ENCODE measurements around the gene EPN3.

The EPN3 gene

DNA sequence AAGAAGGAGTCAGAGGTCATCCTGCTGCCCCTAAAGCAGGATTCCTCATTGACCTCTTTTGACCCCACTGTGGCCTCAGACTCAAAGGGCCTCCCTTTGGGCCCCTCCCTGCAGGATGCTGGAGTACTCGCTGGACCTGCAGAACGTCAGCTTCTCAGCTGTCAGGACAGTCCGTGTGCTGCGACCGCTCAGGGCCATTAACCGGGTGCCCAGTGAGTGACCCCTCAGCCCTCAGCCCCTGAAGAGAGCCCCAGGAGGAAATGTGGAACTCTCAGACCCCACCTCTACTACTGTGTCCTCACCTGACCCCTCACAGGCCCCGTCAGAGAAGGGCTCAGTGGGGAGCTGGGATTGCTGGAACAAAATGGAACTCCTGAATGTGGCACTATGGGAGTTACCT lies 37.1 kb downstream of the EPN3 start:
- DNase-seq (ENCODE audit: low spot score) = no peak

DNA sequence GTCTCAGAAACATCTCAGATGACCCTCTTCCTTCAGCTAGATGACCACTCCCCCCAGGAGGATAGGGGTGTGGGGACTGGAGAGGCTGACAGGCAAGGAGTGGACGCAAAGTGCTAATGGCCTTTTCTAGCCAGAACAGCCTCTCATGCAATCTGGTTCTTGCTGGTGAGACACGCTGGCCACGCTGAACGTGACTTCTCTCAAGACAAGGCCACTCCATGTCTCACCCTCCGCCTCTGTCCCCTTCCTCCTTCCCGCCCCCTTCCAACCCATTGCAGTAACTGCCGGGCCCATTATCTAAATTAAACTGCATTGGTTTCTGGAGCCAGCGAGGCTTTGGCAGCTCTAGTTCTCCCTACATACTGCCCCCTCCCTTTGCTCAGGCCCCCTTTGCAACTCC lies 37.5 kb downstream of the EPN3 start:
- no peak for DNase-seq (ENCODE audit: low spot score)

DNA sequence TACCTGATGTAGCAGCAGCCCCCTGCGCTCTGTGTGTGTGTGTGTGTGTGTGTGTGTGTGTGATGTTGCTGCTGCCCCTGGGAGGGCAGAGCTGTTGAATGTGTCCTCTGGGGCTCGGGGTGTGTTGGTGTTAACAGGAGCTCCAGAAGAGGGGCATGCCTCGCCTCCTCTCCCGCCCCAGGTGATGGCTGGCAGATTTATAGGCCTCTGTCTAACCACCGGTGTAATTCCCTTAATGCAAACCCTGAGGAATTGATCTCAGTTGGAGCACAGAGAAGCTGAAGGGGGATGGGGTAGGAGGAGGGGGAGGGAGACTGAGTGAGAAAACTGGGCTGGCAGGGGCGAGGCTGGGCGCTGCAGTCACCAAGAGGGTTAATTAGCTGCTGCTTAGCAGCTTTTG lies 38.0 kb downstream of the EPN3 start:
- DNase-seq (ENCODE audit: low spot score) = no peak

DNA sequence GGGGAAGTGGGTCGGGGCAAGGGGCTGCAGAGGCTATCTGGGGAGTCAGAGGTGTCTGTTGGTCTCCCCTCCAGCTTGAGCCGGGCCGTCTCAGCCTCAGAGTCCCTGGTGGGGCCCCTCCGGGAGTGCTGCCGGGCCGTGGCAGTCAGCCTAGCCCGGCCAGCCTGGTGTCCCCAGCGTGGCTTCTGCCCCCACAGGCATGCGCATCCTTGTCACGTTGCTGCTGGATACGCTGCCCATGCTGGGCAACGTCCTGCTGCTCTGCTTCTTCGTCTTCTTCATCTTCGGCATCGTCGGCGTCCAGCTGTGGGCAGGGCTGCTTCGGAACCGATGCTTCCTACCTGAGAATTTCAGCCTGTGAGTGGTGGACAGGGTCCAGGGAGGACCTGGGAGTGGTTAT lies 39.1 kb downstream of the EPN3 start:
- no peak for DNase-seq (ENCODE audit: low spot score)

DNA sequence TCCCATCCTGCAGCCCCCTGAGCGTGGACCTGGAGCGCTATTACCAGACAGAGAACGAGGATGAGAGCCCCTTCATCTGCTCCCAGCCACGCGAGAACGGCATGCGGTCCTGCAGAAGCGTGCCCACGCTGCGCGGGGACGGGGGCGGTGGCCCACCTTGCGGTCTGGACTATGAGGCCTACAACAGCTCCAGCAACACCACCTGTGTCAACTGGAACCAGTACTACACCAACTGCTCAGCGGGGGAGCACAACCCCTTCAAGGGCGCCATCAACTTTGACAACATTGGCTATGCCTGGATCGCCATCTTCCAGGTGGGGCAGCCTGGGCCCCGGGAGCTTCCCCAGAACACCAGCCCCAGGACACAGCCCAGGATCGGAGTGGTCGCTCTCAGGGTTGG lies 40.0 kb downstream of the EPN3 start:
- no peak for DNase-seq (ENCODE audit: low spot score)

DNA sequence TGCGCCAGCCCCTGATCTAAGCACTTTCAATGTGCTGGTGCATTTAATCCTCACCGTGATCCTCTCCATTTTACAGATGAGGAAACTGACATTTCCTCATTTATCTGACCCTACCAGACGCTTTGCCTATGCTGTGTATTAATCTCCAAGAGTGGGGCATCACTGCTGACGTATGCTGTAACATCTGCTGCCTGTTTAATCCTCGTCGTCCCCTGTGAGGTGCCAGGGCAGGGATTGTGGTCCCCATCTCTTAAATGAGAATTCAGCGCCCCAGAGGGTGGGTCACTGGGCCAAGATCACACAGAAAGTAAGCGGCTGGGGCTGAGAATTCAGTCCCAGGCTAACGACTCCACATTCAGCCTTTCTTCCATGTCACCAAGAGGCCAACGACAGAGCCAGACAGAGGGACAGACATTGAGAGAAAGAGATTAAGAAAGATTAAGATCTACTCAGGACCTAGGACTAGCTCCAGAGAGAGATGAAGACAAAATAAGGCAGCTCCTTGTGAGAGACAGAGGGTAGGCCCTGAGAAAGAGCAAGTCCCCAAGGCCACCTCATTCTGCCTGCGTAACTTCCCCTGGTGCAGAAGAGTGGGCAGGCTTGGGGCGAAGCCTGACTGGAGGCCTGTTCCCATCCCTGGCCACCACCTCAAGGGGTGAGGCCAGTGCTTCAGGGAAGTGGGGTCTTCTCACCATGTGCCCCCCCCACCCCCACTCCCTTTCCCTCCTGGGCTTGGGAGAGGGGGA lies 41.5 kb downstream of the EPN3 start:
- DNase-seq (ENCODE audit: low spot score) = no peak

DNA sequence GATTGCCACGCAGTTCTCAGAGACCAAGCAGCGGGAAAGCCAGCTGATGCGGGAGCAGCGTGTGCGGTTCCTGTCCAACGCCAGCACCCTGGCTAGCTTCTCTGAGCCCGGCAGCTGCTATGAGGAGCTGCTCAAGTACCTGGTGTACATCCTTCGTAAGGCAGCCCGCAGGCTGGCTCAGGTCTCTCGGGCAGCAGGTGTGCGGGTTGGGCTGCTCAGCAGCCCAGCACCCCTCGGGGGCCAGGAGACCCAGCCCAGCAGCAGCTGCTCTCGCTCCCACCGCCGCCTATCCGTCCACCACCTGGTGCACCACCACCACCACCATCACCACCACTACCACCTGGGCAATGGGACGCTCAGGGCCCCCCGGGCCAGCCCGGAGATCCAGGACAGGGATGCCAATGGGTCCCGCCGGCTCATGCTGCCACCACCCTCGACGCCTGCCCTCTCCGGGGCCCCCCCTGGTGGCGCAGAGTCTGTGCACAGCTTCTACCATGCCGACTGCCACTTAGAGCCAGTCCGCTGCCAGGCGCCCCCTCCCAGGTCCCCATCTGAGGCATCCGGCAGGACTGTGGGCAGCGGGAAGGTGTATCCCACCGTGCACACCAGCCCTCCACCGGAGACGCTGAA lies 43.2 kb downstream of the EPN3 start:
- no peak for DNase-seq (ENCODE audit: low spot score)

DNA sequence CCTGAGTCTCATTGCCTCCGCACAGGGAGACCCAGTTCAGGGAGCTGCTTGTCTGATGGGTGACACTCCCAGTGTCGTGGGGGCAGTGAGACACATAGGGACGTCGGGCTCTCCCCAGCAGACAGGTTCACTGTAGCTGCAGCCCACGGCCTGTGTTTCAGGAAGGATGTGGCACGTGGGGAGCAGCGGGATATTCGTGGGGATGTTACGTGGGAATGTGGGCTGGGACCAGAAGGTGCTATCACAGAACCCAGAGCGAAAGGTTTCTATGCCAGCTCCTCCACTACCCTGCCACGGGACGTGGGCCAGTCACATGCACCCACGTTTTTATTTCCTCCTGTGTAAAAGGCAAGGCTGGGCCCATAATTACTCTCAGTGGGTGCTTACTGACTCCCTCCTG lies 44.3 kb downstream of the EPN3 start:
- DNase-seq (ENCODE audit: low spot score) = no peak

DNA sequence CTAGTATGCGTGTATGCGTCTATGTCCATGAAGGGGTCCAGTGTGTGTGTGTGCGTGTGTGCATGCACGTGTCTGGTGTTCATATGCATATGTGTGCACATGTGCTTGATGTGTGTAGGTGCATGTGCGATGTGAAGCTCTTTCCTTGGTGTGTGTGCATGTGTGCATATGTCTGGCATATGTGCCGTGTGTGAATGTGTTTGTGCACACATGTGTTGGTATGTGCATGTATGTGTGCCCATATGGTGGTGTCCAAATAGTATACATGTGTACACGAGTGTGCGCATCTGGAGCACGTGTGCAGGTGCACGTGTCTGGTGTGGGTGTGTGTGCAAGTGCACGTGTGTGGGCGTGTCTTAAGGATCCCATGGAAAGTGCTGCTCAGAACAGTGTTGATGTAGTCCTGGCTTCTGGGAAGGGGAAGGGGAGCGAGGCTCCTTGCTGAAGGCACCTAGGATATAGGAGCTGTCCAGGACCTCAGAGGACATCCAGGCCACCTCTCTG lies 45.0 kb downstream of the EPN3 start:
- DNase-seq (ENCODE audit: low spot score) = no peak

DNA sequence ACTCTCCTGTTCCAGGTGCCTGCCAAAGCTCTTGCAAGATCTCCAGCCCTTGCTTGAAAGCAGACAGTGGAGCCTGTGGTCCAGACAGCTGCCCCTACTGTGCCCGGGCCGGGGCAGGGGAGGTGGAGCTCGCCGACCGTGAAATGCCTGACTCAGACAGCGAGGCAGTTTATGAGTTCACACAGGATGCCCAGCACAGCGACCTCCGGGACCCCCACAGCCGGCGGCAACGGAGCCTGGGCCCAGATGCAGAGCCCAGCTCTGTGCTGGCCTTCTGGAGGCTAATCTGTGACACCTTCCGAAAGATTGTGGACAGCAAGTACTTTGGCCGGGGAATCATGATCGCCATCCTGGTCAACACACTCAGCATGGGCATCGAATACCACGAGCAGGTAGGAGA lies 45.6 kb downstream of the EPN3 start:
- no peak for DNase-seq (ENCODE audit: low spot score)

DNA sequence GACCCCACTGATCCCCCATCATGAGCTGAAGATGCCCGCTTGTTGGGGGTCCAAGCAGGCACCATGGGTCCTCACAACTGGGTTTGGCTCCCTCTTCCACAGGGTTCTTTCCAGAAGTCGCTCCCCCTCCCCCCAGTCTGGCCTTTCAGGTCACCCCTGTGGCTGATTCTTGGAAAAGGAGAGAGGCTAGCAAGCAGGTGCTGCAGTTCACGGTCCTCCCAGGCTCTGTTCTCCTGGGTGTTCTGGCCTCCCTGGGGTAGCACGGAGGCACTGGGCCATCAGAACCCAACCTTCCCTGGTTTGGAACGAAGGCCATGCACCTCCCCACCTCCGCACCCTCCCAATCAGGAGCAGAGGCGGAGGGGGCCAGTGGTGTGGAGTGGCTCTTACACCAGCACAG lies 46.9 kb downstream of the EPN3 start:
- no peak for DNase-seq (ENCODE audit: low spot score)

DNA sequence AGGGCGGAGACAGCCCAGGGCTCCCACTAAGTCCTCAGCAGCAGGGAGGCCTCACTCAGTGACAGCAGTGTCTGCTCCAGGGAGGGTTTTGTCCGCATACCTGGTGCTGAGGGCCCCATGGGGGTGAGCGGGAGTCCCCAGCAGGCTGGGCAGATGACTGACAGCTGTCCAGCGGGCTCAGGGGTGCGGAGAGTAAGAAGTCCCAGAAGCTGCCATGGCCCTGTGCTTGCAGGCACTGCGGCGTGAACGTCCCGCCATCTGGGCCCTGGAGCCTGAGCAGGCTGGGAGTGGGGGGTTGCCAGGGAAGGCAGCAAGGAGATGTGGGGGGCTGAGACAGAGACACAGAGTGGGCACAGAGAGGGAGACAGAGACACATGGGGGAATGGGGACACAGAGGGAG lies 48.1 kb downstream of the EPN3 start:
- no peak for DNase-seq (ENCODE audit: low spot score)

DNA sequence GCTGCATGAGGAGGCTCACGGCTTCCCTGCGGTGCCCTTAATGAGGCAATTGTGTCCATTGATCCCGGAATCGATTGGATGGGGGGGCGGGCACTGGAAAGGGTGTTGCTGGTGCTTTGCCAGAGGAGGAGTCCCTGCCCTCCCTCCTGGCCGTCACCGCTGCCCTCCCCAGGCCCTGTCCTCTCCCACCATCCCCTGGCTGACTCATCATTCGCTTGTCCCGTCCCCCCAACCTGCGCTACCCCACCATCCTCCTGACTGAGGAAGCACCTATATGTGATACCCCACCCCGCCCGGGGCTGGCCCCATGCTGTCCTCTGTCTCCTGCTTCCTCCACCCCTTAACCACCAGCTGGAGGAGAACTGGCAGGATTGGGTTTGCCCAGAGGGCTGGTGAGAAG lies 48.8 kb downstream of the EPN3 start:
- DNase-seq (ENCODE audit: low spot score) = no peak

DNA sequence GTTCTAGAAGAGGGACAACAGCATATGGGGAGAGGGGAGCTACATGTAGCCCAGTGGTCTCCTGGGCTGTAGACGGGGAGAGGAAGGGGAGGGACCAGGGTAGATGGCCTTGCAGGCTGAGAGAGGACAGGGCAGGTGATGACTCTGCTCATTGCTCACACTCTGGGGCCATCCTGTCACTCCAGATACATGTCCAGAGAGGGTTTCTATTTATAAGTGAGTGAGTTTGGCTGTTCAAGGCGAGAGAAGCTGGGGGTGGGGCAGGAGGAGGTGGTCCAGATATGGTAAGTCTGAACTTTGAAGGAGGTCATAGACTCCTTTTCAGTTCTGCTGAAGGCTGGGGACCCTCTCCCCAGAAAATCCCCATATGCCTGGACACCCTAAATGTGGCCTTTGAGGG lies 50.2 kb downstream of the EPN3 start:
- no peak for DNase-seq (ENCODE audit: low spot score)

DNA sequence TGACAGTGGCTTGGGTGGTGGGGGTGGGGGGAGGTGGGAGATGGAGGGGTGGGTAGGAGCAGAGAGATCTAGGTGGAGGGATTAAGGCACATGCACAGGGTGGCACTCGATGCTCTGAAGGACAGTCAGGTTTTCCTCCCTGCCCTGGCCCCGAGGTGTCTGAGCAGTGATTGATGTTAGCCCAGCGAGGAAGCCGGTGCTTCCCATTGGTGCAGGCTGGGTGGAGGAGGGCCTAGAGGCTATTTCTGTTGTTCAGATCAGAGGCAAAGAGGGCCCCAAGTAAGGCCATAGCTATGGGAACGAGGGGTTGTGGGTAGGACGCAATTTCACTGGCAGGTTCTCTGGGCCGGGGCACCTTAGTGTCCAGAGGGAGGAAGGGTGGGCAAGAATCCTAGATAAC lies 51.1 kb downstream of the EPN3 start:
- no peak for DNase-seq (ENCODE audit: low spot score)

DNA sequence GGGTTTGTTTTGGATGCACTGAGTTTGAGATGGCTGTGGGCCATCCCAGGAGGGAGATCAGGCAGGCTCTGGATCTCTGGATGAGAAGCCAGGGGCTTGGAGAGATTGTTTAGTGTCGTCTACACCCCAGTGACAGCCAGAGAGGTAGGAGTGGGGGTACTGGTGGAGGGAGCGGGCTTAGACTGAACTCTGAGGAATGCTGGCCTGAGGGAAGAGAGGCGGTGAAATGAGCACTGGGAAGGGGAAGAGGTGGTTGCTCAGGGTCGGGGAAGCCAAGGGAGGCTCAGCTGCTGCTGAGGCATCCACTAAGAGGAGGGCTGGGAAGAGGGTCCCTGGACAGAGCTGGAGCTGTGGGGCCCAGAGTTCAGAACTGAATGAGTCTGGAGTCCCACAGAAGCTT lies 51.6 kb downstream of the EPN3 start:
- DNase-seq (ENCODE audit: low spot score) = no peak

DNA sequence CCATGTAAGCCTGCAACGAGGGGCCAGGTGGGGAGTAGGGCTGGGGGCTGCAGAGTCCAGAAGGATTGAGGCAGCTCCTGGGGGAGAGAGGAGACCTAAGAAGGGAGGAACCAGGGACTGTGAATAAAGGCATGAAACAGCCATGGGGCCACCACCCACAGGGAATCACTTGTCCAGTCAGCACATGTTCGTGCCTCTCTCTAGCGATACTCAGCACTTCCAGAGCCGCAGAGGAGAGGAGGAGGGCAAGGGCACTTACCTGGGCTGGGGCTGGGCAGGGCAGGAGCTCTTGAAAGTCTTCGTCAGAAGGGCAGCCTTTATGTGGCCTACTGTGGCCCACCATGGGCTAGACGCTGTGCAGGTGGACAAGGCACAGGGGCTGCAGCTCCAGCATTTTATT lies 52.2 kb downstream of the EPN3 start:
- no peak for DNase-seq (ENCODE audit: low spot score)

DNA sequence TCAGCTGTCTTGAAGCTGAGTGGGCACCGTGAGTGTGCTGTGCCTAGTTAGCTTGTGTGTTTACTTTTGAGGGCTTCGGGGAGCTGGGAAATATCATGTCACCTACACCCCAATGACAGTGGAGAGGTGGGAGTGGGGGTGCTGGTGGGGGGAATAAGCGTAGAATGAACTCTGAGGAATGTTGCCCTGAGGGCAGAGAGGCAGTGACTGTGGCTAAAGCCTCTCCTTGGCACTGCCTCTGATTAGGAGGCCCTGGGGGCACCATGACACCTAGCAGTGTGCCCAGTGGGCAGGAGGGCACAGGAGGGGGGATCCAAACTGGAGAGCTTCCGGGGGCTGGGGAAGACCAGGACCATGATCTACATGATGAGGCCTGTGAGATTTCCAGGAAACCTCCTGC lies 52.8 kb downstream of the EPN3 start:
- no peak for DNase-seq (ENCODE audit: low spot score)

DNA sequence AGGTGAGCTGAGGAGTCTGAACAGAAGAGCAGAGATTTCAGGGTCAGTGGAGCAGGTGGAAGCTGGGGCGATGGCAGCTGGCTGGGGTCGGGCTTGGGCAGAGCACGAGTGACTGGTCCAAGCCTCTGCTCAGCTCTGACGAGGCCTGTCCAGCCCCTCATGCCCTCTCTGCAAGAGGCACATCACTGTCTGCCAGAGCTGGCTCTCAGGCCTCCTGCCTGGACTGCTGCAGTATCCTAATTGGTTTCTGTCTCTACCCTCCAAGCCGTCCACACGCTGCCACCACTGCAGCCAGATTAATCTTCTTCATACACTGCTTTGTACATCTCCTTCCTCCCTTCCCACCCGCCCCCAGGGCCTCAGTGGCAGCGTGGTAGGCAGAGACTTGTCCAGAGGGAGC lies 53.4 kb downstream of the EPN3 start:
- no peak for DNase-seq (ENCODE audit: low spot score)

DNA sequence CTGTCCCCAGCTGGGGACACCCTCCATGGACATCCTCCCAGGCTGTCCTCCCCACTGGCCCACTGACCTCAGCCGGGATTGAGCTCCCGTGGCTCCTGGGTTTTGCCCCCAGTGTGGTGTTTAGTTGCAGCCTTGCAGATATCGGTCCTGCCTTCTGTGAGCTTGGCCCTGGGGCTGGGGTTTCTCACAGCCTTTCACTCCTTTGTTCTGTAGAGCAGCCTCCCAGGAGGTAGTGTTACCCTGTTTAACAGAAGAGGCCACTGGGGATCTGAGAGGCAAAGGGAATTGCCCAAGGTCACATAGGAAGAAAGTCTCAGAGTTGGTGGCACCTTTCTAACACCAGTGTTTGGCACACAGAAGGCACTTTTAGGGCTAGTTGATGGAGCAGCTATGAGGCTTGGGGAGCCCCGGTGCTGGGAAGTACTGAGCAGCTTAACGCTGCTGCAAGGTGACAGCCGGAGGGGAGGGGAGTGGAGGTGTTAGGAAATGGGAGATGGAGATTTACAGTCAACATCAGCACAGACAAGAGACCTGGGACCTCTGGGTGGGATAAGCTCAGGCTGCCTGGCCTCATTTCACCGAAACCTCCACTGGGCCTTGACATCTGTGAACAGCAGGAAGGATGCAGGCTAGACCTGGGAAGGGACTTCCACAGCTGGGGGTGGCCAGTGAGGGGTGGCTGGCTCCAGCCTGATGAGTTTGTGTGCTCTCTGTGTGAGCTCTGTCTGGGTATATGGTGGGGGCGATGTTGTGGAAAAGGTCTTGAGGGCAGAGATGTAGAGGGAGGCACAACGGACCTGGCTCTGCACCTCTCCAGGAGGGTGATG lies 54.1 kb downstream of the EPN3 start:
- no peak for DNase-seq (ENCODE audit: low spot score)

DNA sequence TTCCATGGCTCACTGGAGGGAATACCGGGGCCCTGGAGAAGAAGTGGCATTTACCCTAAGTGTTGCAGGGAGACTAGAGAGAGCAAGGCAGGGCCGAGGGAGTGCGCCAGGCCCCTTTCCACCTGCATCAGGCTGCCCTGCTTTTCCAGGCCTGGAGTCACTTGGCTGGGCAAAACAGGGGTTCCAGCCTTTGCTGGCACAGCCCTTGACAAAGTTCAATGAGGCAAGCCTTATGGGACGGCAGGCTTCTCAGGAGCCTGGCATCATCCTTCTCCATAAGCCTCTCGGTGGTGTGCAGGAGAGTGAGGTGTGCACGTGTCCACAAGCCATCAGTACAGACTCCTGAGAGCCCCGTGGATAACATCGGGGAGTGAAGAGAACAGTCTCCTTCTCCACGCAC lies 55.0 kb downstream of the EPN3 start:
- no peak for DNase-seq (ENCODE audit: low spot score)

DNA sequence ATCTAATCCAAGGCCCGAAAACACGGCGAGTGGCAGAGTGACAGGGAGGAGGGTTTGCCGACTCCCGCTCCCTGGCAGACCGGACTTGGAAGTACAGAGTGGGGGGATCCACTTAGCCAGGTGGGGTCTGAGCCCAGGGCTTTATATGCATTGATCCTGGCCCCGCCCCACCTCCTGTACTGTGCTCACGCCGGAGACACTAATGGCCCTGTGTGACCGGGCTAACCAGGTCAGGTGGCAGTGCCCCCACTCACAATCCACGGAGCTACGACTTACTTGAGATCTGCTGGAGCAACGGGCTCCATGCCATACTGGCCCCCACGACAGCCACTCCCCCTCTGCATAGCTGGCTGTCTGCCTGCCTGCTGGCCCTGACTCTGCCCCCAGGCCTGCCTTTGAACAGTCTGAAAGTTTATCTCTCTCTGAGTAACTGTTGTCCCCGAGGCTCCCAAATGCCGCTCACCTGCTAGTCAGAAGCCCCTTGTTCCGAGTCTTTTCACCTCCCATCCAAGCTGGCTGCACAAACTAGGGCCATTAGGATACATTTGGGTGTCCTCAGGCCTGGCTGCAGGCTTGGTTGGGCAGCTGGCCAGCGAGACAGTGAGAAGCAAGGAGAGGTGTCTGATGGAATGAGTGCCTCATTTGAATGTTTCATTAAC lies 56.0 kb downstream of the EPN3 start:
- DNase-seq (ENCODE audit: low spot score) = no peak
